ENCODE data around the gene TLR3.

TLR3 gene

DNA sequence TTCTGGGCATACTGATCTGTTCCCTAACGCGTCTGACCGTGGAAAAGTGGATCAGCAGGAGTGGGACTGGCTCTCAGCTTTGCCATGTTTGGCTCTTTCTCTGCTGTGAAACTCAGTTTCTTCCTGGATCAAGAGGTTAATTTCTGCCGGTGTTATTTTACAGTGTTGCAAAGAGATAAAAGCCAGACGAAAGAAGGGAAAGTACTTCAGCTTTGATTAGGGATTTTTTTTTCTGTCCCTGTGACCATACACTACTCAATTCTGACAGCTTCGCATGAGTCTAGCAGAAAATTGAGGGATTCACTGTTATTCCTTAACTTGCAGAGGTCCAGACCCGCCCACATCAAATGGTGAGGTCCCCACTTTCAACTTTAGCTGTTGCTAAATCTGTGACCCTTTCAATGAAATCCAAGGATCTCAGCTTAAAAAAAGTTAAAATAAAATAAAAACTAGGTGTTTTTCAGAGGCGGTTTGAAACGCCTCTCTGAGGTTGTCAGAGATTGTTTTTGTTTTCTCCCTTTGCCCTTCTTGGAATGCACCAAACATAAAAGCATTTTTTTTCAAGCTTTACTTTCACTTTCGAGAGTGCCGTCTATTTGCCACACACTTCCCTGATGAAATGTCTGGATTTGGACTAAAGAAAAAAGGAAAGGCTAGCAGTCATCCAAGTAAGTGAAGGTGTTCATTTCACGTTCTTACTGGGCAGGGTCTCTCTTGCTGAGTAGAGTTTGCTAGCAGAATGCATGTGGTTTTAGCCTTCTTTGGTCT, at the start of gene TLR3:
Gene TLR3, plus strand, starts transcription at position 576 of the 768 bp plus-strand sequence. CDS start 7,464 bp downstream, outside the sequence.
- DNase-seq (ENCODE audit: extremely low spot score): no peak
- no peak for TF ChIP-seq L3MBTL2 (conservative IDR thresholded peaks at IDR 0.05)
- no peak for TF ChIP-seq BHLHE40 (IDR thresholded peaks at IDR 0.05; ENCODE audit: borderline replicate concordance)
- TF ChIP-seq TARDBP (IDR thresholded peaks at IDR 0.05): no peak
- TF ChIP-seq NFRKB (IDR thresholded peaks at IDR 0.05): no peak
- TF ChIP-seq FOXA1 (IDR thresholded peaks at IDR 0.05): no peak
- no peak for TF ChIP-seq CTBP1 (IDR thresholded peaks at IDR 0.05; ENCODE audit: borderline replicate concordance)
- TF ChIP-seq FOXM1 (IDR thresholded peaks at IDR 0.05; ENCODE audit: borderline replicate concordance): no peak
- TF ChIP-seq FOXK2 (IDR thresholded peaks at IDR 0.05): no peak
- TF ChIP-seq HDGF (IDR thresholded peaks at IDR 0.05; ENCODE audit: borderline replicate concordance): no peak
- TF ChIP-seq LEF1 (IDR thresholded peaks at IDR 0.05; ENCODE audit: borderline replicate concordance): no peak
- TF ChIP-seq SP1 (IDR thresholded peaks at IDR 0.05): no peak
- no peak for TF ChIP-seq ARNT (IDR thresholded peaks at IDR 0.05)
- TF ChIP-seq, protein P1, sequence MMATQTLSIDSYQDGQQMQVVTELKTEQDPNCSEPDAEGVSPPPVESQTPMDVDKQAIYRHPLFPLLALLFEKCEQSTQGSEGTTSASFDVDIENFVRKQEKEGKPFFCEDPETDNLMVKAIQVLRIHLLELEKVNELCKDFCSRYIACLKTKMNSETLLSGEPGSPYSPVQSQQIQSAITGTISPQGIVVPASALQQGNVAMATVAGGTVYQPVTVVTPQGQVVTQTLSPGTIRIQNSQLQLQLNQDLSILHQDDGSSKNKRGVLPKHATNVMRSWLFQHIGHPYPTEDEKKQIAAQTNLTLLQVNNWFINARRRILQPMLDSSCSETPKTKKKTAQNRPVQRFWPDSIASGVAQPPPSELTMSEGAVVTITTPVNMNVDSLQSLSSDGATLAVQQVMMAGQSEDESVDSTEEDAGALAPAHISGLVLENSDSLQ (IDR thresholded peaks at IDR 0.05): no peak
- TF ChIP-seq SUZ12 (IDR thresholded peaks at IDR 0.05): no peak
- no peak for TF ChIP-seq ZNF384 (IDR thresholded peaks at IDR 0.05)
- no peak for TF ChIP-seq ELF4 (IDR thresholded peaks at IDR 0.05)
- CTCF ChIA-PET: interaction anchor here (0.6 to 3.7 kb wide), 17 partner anchors 10 to 518 kb away, joined by 3 to 63 read pairs (median 4); no protein-coding TSS in a partner anchor
- POLR2A ChIA-PET: interaction anchor here (0.6 to 1.9 kb wide), 7 partner anchors 10 to 93 kb away, joined by 3 to 6 read pairs (median 4); no protein-coding TSS in a partner anchor

DNA sequence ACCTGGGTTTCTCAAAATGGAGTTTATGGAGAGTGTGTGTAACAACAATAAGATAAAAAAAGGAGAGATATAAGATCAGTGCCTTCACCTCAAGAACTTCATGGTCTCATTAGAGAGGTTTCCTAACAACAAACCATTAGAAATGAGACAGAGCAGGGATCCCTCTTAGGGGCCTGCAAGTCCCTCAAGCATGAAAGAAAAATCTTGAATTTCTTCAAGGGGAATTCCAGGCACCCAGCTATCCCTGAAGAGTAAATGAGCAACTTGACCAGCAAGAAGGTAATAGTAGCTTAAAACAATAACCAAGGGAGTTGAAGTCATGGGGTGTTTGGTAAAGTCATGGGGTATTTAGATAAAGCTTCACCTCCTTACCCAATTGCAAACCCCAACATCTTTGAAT, 49.7 kb upstream of the TLR3 start:
- TF ChIP-seq HDGF (IDR thresholded peaks at IDR 0.05; ENCODE audit: borderline replicate concordance) (no peak), BHLHE40 (IDR thresholded peaks at IDR 0.05; ENCODE audit: borderline replicate concordance) (no peak)
- CTCF ChIA-PET: interaction anchor here (1.1 kb wide), 1 partner anchor 421 kb away, joined by 3 read pairs; no protein-coding TSS in a partner anchor
- no peak for DNase-seq (ENCODE audit: extremely low spot score)
- POLR2A ChIA-PET: no interaction called here

DNA sequence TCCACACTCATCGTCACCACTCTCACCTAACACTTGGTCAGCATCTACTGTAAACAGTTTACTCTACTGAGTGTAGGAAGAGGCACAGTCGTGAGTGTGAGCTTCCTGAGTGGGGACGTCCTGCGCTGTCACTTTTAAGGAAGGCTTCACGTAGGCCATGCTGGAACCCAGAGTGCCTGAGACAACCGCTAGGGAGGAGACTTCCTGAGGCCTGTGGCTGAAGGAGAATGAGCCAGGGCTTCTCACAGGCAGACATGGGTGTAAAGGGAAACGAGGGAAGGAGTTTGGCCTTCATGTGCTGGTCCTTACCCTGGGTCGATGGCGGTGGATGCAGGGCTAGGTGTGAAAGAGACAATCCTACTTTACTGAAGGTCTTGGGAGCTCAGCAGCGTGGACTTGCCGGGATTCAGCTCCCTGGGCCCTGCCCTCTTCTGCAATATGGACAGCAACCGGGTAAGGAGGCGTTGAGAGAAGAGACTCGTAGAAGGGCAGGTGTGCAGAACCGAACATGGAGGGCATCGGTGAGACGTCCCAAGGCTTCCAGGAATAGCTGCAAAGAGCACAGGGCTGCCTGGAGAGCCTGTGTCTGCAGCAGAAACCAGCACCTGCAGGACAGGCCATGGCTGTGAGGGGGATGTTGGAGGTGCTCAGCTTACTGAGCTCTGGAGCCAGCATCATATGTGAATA, 48.7 kb upstream of the TLR3 start:
- no peak for DNase-seq (ENCODE audit: extremely low spot score)
- ChIA-PET POLR2A (interaction anchor here (0.9 kb wide), 1 partner anchor 359 kb away, joined by 3 read pairs; no protein-coding TSS in a partner anchor), CTCF (interaction anchor here (2.4 kb wide), 1 partner anchor 380 kb away, joined by 23 read pairs; no protein-coding TSS in a partner anchor)
- TF ChIP-seq NFRKB (IDR thresholded peaks at IDR 0.05) (no peak), FOXK2 (IDR thresholded peaks at IDR 0.05) (no peak), BHLHE40 (IDR thresholded peaks at IDR 0.05; ENCODE audit: borderline replicate concordance) (no peak), SUZ12 (IDR thresholded peaks at IDR 0.05) (no peak), TARDBP (IDR thresholded peaks at IDR 0.05) (no peak), HDGF (IDR thresholded peaks at IDR 0.05; ENCODE audit: borderline replicate concordance) (no peak), LEF1 (IDR thresholded peaks at IDR 0.05; ENCODE audit: borderline replicate concordance) (no peak), ELF4 (IDR thresholded peaks at IDR 0.05) (no peak), SP1 (IDR thresholded peaks at IDR 0.05) (no peak), FOXM1 (IDR thresholded peaks at IDR 0.05; ENCODE audit: borderline replicate concordance) (no peak), ZNF384 (IDR thresholded peaks at IDR 0.05) (no peak), ARNT (IDR thresholded peaks at IDR 0.05) (no peak), CTBP1 (IDR thresholded peaks at IDR 0.05; ENCODE audit: borderline replicate concordance) (no peak), L3MBTL2 (conservative IDR thresholded peaks at IDR 0.05) (no peak), FOXA1 (IDR thresholded peaks at IDR 0.05) (no peak)
- TF ChIP-seq, protein P1 (IDR thresholded peaks at IDR 0.05): no peak

DNA sequence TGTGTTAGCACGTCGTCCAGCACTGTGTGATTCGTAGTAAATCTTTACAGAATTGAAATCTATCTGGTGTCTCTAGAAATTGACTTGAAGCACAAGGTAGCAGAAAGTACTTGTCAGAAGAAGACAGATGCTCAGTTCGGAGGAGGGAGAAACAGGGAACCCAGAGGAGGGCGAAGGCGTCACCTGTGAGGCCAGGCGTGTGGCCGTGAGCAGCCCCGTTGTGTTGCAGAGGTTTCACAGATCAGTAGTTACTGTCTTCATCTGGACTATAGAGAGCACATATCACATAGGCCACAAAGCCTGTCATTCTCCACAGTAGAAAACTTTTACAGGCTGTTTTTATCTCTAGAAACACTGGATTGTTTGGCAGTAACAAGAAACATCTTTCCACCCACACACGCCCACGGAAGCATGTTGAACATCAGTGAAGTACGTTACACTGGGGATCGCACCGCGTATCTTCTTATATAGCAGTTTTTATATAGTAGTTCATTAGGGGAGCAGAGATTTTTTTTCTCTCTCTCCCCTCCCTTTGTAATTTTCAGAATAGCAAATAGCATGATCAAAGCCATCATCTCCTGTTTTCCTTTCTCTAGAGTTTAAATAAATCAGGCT, 48.1 kb upstream of the TLR3 start:
- TF ChIP-seq FOXK2 (IDR thresholded peaks at IDR 0.05): no peak
- TF ChIP-seq CTBP1 (IDR thresholded peaks at IDR 0.05; ENCODE audit: borderline replicate concordance): no peak
- TF ChIP-seq FOXA1 (IDR thresholded peaks at IDR 0.05): no peak
- TF ChIP-seq SP1 (IDR thresholded peaks at IDR 0.05): no peak
- no peak for TF ChIP-seq BHLHE40 (IDR thresholded peaks at IDR 0.05; ENCODE audit: borderline replicate concordance)
- TF ChIP-seq, protein P1 (IDR thresholded peaks at IDR 0.05): no peak
- no peak for TF ChIP-seq LEF1 (IDR thresholded peaks at IDR 0.05; ENCODE audit: borderline replicate concordance)
- ChIA-PET CTCF (interaction anchor here (0.6 to 2.4 kb wide), 18 partner anchors 11 to 434 kb away, joined by 3 to 23 read pairs (median 4); no protein-coding TSS in a partner anchor), POLR2A (interaction anchor here (0.9 to 1.0 kb wide), 2 partner anchors 360 to 378 kb away, joined by 3 read pairs; no protein-coding TSS in a partner anchor)
- no peak for DNase-seq (ENCODE audit: extremely low spot score)

DNA sequence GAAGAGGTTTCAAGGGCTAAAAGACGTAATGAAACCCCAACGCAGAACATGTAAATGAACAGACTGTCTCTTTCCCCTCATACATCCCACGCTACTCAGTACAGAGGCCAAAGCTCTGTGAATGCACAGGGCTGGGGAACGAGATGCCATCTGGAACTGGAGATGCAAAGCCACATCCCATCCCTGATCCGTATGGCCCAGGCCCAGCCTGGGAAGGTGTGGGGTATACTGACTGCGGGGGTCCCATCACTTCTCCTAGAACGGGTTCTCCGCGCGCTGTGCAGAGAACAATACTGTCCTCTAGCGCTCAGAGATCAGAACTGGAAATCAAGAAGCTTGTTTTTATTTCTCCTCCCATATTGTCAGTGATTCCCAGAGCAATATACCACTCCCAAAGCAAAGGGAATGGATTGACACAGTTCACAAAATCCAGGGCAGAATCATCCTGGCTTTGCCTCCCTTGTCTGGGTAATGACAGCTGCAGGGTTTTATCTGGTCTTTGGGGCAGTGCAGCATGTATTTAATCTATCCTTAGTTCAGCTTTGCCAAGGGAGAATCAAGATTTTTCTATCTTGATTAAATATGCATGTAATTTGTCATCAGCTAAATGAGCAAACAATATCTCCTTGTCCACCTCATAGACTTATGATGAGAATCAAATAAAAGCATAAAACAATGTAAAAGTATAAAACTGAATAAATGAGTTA, 47.3 kb upstream of the TLR3 start:
- TF ChIP-seq TARDBP (IDR thresholded peaks at IDR 0.05) (no peak), SUZ12 (IDR thresholded peaks at IDR 0.05) (no peak), FOXM1 (IDR thresholded peaks at IDR 0.05; ENCODE audit: borderline replicate concordance) (no peak), L3MBTL2 (conservative IDR thresholded peaks at IDR 0.05) (no peak), FOXA1 (IDR thresholded peaks at IDR 0.05) (no peak), FOXK2 (IDR thresholded peaks at IDR 0.05) (no peak), HDGF (IDR thresholded peaks at IDR 0.05; ENCODE audit: borderline replicate concordance) (no peak), SP1 (IDR thresholded peaks at IDR 0.05) (no peak), CTBP1 (IDR thresholded peaks at IDR 0.05; ENCODE audit: borderline replicate concordance) (no peak), ELF4 (IDR thresholded peaks at IDR 0.05) (no peak), ZNF384 (IDR thresholded peaks at IDR 0.05) (no peak), BHLHE40 (IDR thresholded peaks at IDR 0.05; ENCODE audit: borderline replicate concordance) (no peak), ARNT (IDR thresholded peaks at IDR 0.05) (no peak), LEF1 (IDR thresholded peaks at IDR 0.05; ENCODE audit: borderline replicate concordance) (no peak), NFRKB (IDR thresholded peaks at IDR 0.05) (no peak)
- TF ChIP-seq, protein P1 (IDR thresholded peaks at IDR 0.05): no peak
- DNase-seq (ENCODE audit: extremely low spot score): peak; percentile 55
- ChIA-PET POLR2A (interaction anchor here (1.0 kb wide), 1 partner anchor 379 kb away, joined by 3 read pairs; no protein-coding TSS in a partner anchor), CTCF (interaction anchor here (0.5 to 2.4 kb wide), 27 partner anchors 9 to 635 kb away, joined by 3 to 23 read pairs (median 3); no protein-coding TSS in a partner anchor)

All from HEK293T (cell line).